GM19372 (cell line): ENCODE measurements around the gene FAM13A.

ENCODE experiments used
- ATAC-seq: cut with Tn5 transposase; IDR thresholded peaks from one replicate; pipeline ENCODE4 v1.9.1; 2021; ENCODE audit warnings: mild to moderate bottlenecking, low read depth, moderate library complexity; ENCODE audit not compliant: unreplicated experiment

The FAM13A gene

GRCh38 chr4:88696630-88697029 is 360.4 kb downstream of the FAM13A start:
- no peak for ATAC-seq

GRCh38 chr4:88693792-88694191 is 363.2 kb downstream of the FAM13A start:
- no peak for ATAC-seq

GRCh38 chr4:88690355-88690754 is 366.6 kb downstream of the FAM13A start:
- ATAC-seq = no peak

- ATAC-seq = no peak
Measured at GRCh38 chr4:88681209-88681608, 375.8 kb downstream of the FAM13A start.
